Neuronal stem cell (in vitro differentiated cells): ENCODE data around the gene TMEM205.

ENCODE experiments used
- DNase-seq: peaks from one replicate; pipeline ENCODE4 v3.0.0-alpha.2; 2013; ENCODE audit warnings: low spot score
- H2AFZ ChIP-seq: one replicate; pipeline ENCODE4 v1.6.1; 2013; ENCODE audit warnings: mild to moderate bottlenecking, low read length, inconsistent platforms
- H2AK5ac ChIP-seq: 2 replicates; pipeline ENCODE4 v1.6.1; 2013; ENCODE audit warnings: low read depth, mild to moderate bottlenecking, inconsistent platforms, low read length, moderate library complexity, mixed read lengths
- H2BK120ac ChIP-seq: 2 replicates; pipeline ENCODE4 v1.6.1; 2013; ENCODE audit warnings: low read depth, mild to moderate bottlenecking, inconsistent platforms, low read length, moderate library complexity, mixed read lengths
- H2BK12ac ChIP-seq: one replicate; pipeline ENCODE4 v1.6.1; 2013; ENCODE audit warnings: low read length, inconsistent platforms
- H2BK15ac ChIP-seq: 2 replicates; pipeline ENCODE4 v1.6.1; 2013; ENCODE audit warnings: mild to moderate bottlenecking, low read length, inconsistent platforms, mixed read lengths
- H2BK5ac ChIP-seq: one replicate; pipeline ENCODE4 v1.6.1; 2013; ENCODE audit warnings: inconsistent platforms, mild to moderate bottlenecking, low read length, moderate library complexity
- H3K14ac ChIP-seq: one replicate; pipeline ENCODE4 v1.6.1; 2013; ENCODE audit warnings: low read length, inconsistent platforms
- H3K18ac ChIP-seq: 2 replicates; pipeline ENCODE4 v1.6.1; 2013; ENCODE audit warnings: low read length, inconsistent platforms
- H3K23ac ChIP-seq: 2 replicates; pipeline ENCODE4 v1.6.1; 2013; ENCODE audit warnings: low read depth, mild to moderate bottlenecking, mixed read lengths, low read length, inconsistent platforms; ENCODE audit not compliant: poor library complexity
- H3K27ac ChIP-seq: replicated peaks from 3 replicates; pipeline ENCODE4 v1.5.1; 2013; ENCODE audit warnings: low read length, inconsistent platforms
- H3K27me3 ChIP-seq, 3 experiments: 2 replicates each; pipeline ENCODE4 v1.6.1; 2013; ENCODE audit warnings: low read length in 3 of 3, mild to moderate bottlenecking in 2 of 3, inconsistent platforms in 1 of 3, low read depth in 1 of 3, mixed read lengths in 1 of 3, moderate library complexity in 1 of 3; ENCODE audit not compliant: control insufficient read depth in 3 of 3, insufficient read depth in 3 of 3
- H3K36me3 ChIP-seq, 2 donors: replicated peaks in 1 of 2; 2 replicates each; pipeline ENCODE4 v1.6.1; 2013; ENCODE audit warnings: low read length in 2 of 2; ENCODE audit not compliant: control insufficient read depth in 2 of 2, insufficient read depth in 2 of 2
- H3K4ac ChIP-seq: 2 replicates; pipeline ENCODE4 v1.6.1; 2013; ENCODE audit warnings: inconsistent platforms, mild to moderate bottlenecking, low read length, moderate library complexity
- H3K4me1 ChIP-seq, 2 donors: 1 replicate in 1 of 2; 2 replicates in 1 of 2; pipeline ENCODE4 v1.6.1; 2013; ENCODE audit warnings: low read length in 2 of 2, low read depth in 1 of 2; ENCODE audit not compliant: control insufficient read depth in 2 of 2, insufficient read depth in 1 of 2
- H3K4me2 ChIP-seq: one replicate; pipeline ENCODE4 v1.6.1; 2013; ENCODE audit warnings: mild to moderate bottlenecking, low read length, inconsistent platforms; ENCODE audit not compliant: insufficient read depth, poor library complexity, severe bottlenecking
- H3K4me3 ChIP-seq, 2 donors: 2 replicates each; pipeline ENCODE4 v1.5.1; 2013; ENCODE audit warnings: low read length in 2 of 2, mild to moderate bottlenecking in 2 of 2, inconsistent platforms in 1 of 2, moderate library complexity in 1 of 2
- H3K79me1 ChIP-seq: one replicate; pipeline ENCODE4 v1.6.1; 2013; ENCODE audit warnings: low read depth, mild to moderate bottlenecking, inconsistent platforms, low read length, moderate library complexity
- H3K9ac ChIP-seq: one replicate; pipeline ENCODE4 v1.6.1; 2013; ENCODE audit warnings: mild to moderate bottlenecking, low read depth, low read length, inconsistent platforms; ENCODE audit not compliant: poor library complexity
- H3K9me3 ChIP-seq, 2 donors: replicated peaks in 1 of 2; 2 replicates each; pipeline versions ENCODE3 to v1.6.1; 2013; ENCODE audit warnings: low read length in 2 of 2, mild to moderate bottlenecking in 2 of 2, inconsistent platforms in 1 of 2, low read depth in 1 of 2, mixed read lengths in 1 of 2, moderate library complexity in 1 of 2; ENCODE audit not compliant: control insufficient read depth in 2 of 2, insufficient read depth in 1 of 2
- H4K8ac ChIP-seq: one replicate; pipeline ENCODE4 v1.6.1; 2013; ENCODE audit warnings: low read depth, mild to moderate bottlenecking, inconsistent platforms, low read length, moderate library complexity
- H4K91ac ChIP-seq: one replicate; pipeline ENCODE4 v1.6.1; 2013; ENCODE audit warnings: low read length, low read depth, mild to moderate bottlenecking, inconsistent platforms; ENCODE audit not compliant: poor library complexity
- WGBS, 2 donors: extraction: QIAGEN DNeasy Blood & Tissue Kit; methylation state at CpG; one replicate each; pipeline ENCODE4 v1.1.7; 2013; ENCODE audit warnings: missing lambda C conversion rate in 2 of 2, mixed read lengths in 1 of 2; ENCODE audit not compliant: insufficient read length in 2 of 2, insufficient replicate concordance in 1 of 2; ENCODE audit errors: extremely low coverage in 2 of 2; 5-methylcytosine and 5-hydroxymethylcytosine counted together

Gene TMEM205

GRCh38 chr19:11387162-11388034, 41.3 kb upstream of the TMEM205 start:
- Histone ChIP-seq H2BK5ac (no peak overlapping the region), H3K27me3 (peaks cover 8 to 17% (median 8%) of the 10 kb centered on the region in 3 experiments), H3K27ac (no peak overlapping the region), H3K18ac (no peak overlapping the region), H2AFZ (no peak overlapping the region), H3K9ac (no peak overlapping the region), H3K79me1 (no peaks in the 10 kb centered on the region), H3K9me3 (peaks cover 3 to 4% of the 10 kb centered on the region in 2 donors), H3K36me3 (no peaks in the 10 kb centered on the region), H3K23ac (no peak overlapping the region), H4K91ac (no peak overlapping the region), H3K4me1 (peaks cover 1 to 7% of the 10 kb centered on the region in 2 donors), H2BK15ac (no peak overlapping the region), H2BK12ac (no peak overlapping the region), H2BK120ac (no peak overlapping the region), H3K4me3 (no peak overlapping the region), H3K4ac (no peak overlapping the region), H3K14ac (no peak overlapping the region), H2AK5ac (no peak overlapping the region), H3K4me2 (no peak overlapping the region), H4K8ac (no peak overlapping the region)
- DNase-seq, result no peak
- WGBS, 2 donors, result no CpG with 5 or more reads among the region's 19 CpGs

GRCh38 chr19:11384778-11385129, 38.7 kb upstream of the TMEM205 start:
- Histone ChIP-seq H3K23ac (no peak overlapping the region), H2AK5ac (no peak overlapping the region), H3K4me2 (no peak overlapping the region), H3K36me3 (no peaks in the 10 kb centered on the region), H4K8ac (no peak overlapping the region), H3K9ac (no peak overlapping the region), H3K9me3 (peaks cover 0 to 1% of the 10 kb centered on the region in 2 donors), H3K27ac (no peak overlapping the region), H3K4ac (no peak overlapping the region), H4K91ac (no peak overlapping the region), H3K27me3 (peaks cover 8 to 22% (median 8%) of the 10 kb centered on the region in 3 experiments), H3K79me1 (no peaks in the 10 kb centered on the region), H3K4me1 (peaks cover 6 to 11% of the 10 kb centered on the region in 2 donors), H2BK120ac (no peak overlapping the region), H2BK12ac (no peak overlapping the region), H2AFZ (no peak overlapping the region), H2BK5ac (no peak overlapping the region), H2BK15ac (no peak overlapping the region), H3K18ac (no peak overlapping the region), H3K4me3 (no peak overlapping the region), H3K14ac (no peak overlapping the region)
- no peak for DNase-seq
- no CpG with 5 or more reads among the region's 5 CpGs for WGBS, 2 donors

GRCh38 chr19:11383706-11384048, 37.6 kb upstream of the TMEM205 start:
- no peak for DNase-seq
- H4K91ac ChIP-seq, result no peak overlapping the region
- peak overlapping the region; percentile 42 to 66 for H3K4me3 ChIP-seq

GRCh38 chr19:11382898-11383705, 37.0 kb upstream of the TMEM205 start:
- peaks cover 8 to 11% of the 10 kb centered on the region in 2 donors for H3K4me1 ChIP-seq
- H3K14ac ChIP-seq, result peak overlapping the region; percentile 21
- peaks cover 3% of the 10 kb centered on the region for H3K79me1 ChIP-seq
- peak overlapping the region; percentile 26 for H2BK15ac ChIP-seq
- peaks cover 8 to 22% (median 8%) of the 10 kb centered on the region in 3 experiments for H3K27me3 ChIP-seq
- peak overlapping the region; percentile 81 for H2AK5ac ChIP-seq
- peaks cover 0 to 1% of the 10 kb centered on the region in 2 donors for H3K9me3 ChIP-seq
- peak overlapping the region; percentile 60 for H3K9ac ChIP-seq
- H3K36me3 ChIP-seq, result peaks cover 0 to 3% of the 10 kb centered on the region in 2 donors
- H3K4me3 ChIP-seq, result peak overlapping the region; percentile 42 to 61
- H3K23ac ChIP-seq, result peak overlapping the region; percentile 96
- peak overlapping the region; percentile 17 for H4K8ac ChIP-seq
- H2AFZ ChIP-seq, result peak overlapping the region; percentile 86
- WGBS, 2 donors, result no CpG with 5 or more reads among the region's 65 CpGs
- no peak overlapping the region for H4K91ac ChIP-seq
- H3K4me2 ChIP-seq, result peak overlapping the region; percentile 68
- H2BK5ac ChIP-seq, result no peak overlapping the region
- no peak for DNase-seq
- H3K18ac ChIP-seq, result peak overlapping the region; percentile 76
- peak overlapping the region; percentile 61 for H2BK120ac ChIP-seq
- no peak overlapping the region for H2BK12ac ChIP-seq
- H3K4ac ChIP-seq, result no peak overlapping the region
- H3K27ac ChIP-seq, result no peak overlapping the region

More at GRCh38 chr19:11383706-11384048, 37.6 kb upstream of the TMEM205 start:
- peaks cover 8 to 22% (median 8%) of the 10 kb centered on the region in 3 experiments for H3K27me3 ChIP-seq
- no peak overlapping the region for H2BK120ac ChIP-seq
- H3K4me1 ChIP-seq, result peaks cover 6 to 11% of the 10 kb centered on the region in 2 donors
- no peaks in the 10 kb centered on the region for H3K79me1 ChIP-seq
- peak overlapping the region; percentile 81 for H2AK5ac ChIP-seq
- no peak overlapping the region for H3K4ac ChIP-seq
- no peak overlapping the region for H2BK12ac ChIP-seq
- H2BK5ac ChIP-seq, result no peak overlapping the region
- H3K9me3 ChIP-seq, result peaks cover 0 to 1% of the 10 kb centered on the region in 2 donors
- H3K23ac ChIP-seq, result peak overlapping the region; percentile 96
- peak overlapping the region; percentile 68 for H3K4me2 ChIP-seq
- H3K9ac ChIP-seq, result peak overlapping the region; percentile 15
- H3K18ac ChIP-seq, result peak overlapping the region; percentile 70
- WGBS, 2 donors, result no CpG with 5 or more reads among the region's 9 CpGs
- peak overlapping the region; percentile 86 for H2AFZ ChIP-seq
- H4K8ac ChIP-seq, result no peak overlapping the region
- H3K36me3 ChIP-seq, result no peaks in the 10 kb centered on the region
- H2BK15ac ChIP-seq, result no peak overlapping the region
- no peak overlapping the region for H3K14ac ChIP-seq
- H3K27ac ChIP-seq, result no peak overlapping the region
